H9 (cell line): ENCODE measurements around the gene DIS3L2. TPM values are rescaled to one million over a fixed set of nuclear protein-coding genes. Genes with fewer than 3 reads are reported as not detected.
A peak's percentile ranks its signal among the peaks of the same experiment; 100 is the strongest.

Experiments
- DNase-seq: peaks from one replicate; pipeline ENCODE4 v3.0.0-alpha.2; 2017
- H2AFZ ChIP-seq: one replicate; pipeline ENCODE4 v1.6.1; 2013; ENCODE audit warnings: mild to moderate bottlenecking, low read length, control low read depth, moderate library complexity
- H2AK5ac ChIP-seq: 2 replicates; pipeline ENCODE4 v1.6.1; 2013; ENCODE audit warnings: low read length, control low read depth, mixed read lengths; ENCODE audit not compliant: insufficient read length
- H2BK120ac ChIP-seq: one replicate; pipeline ENCODE4 v1.6.1; 2013; ENCODE audit warnings: low read depth, mild to moderate bottlenecking, low read length, control low read depth, inconsistent platforms; ENCODE audit not compliant: poor library complexity, severe bottlenecking
- H2BK12ac ChIP-seq: 2 replicates; pipeline ENCODE4 v1.6.1; 2013; ENCODE audit warnings: low read length, control low read depth, mixed read lengths, low read depth; ENCODE audit not compliant: insufficient read length
- H2BK15ac ChIP-seq: 2 replicates; pipeline ENCODE4 v1.6.1; 2013; ENCODE audit warnings: low read depth, low read length, control low read depth
- H2BK20ac ChIP-seq: one replicate; pipeline ENCODE4 v1.6.1; 2013; ENCODE audit warnings: low read depth, mild to moderate bottlenecking, low read length, control low read depth, inconsistent platforms; ENCODE audit not compliant: poor library complexity, severe bottlenecking
- H2BK5ac ChIP-seq: 2 replicates; pipeline ENCODE4 v1.6.1; 2013; ENCODE audit warnings: low read length, control low read depth, mixed read lengths; ENCODE audit not compliant: insufficient read length
- H3K14ac ChIP-seq: 2 replicates; pipeline ENCODE4 v1.6.1; 2013; ENCODE audit warnings: low read length, control low read depth; ENCODE audit not compliant: insufficient read depth
- H3K18ac ChIP-seq: 2 replicates; pipeline ENCODE4 v1.6.1; 2013; ENCODE audit warnings: low read depth, mild to moderate bottlenecking, mixed read lengths, low read length, control low read depth; ENCODE audit not compliant: insufficient read length
- H3K23ac ChIP-seq: 2 replicates; pipeline ENCODE4 v1.6.1; 2013; ENCODE audit warnings: low read length, control low read depth, mixed read lengths, low read depth; ENCODE audit not compliant: insufficient read length
- H3K23me2 ChIP-seq: 2 replicates; pipeline ENCODE4 v1.6.1; 2013; ENCODE audit warnings: low read depth, mild to moderate bottlenecking, mixed read lengths, low read length, control low read depth; ENCODE audit not compliant: insufficient read length, poor library complexity, severe bottlenecking
- H3K27ac ChIP-seq: 2 replicates; pipeline ENCODE4 v1.5.1; 2013; ENCODE audit warnings: low read length, control low read depth, mixed read lengths, low read depth; ENCODE audit not compliant: insufficient read length
- H3K27me3 ChIP-seq: 2 replicates; pipeline ENCODE4 v1.6.1; 2013; ENCODE audit warnings: low read length, control low read depth, inconsistent platforms; ENCODE audit not compliant: insufficient read depth
- H3K4ac ChIP-seq: 2 replicates; pipeline ENCODE4 v1.6.1; 2013; ENCODE audit warnings: low read depth, mild to moderate bottlenecking, control low read depth, inconsistent platforms, low read length, moderate library complexity
- H3K4me1 ChIP-seq: 2 replicates; pipeline ENCODE4 v1.6.1; 2013; ENCODE audit warnings: low read length, control low read depth, inconsistent platforms; ENCODE audit not compliant: insufficient read depth
- H3K4me2 ChIP-seq: 2 replicates; pipeline ENCODE4 v1.6.1; 2013; ENCODE audit warnings: low read length, control low read depth, mixed read lengths; ENCODE audit not compliant: insufficient read length, insufficient read depth
- H3K56ac ChIP-seq: 2 replicates; pipeline ENCODE4 v1.6.1; 2013; ENCODE audit warnings: low read depth, mild to moderate bottlenecking, mixed read lengths, low read length, control low read depth; ENCODE audit not compliant: insufficient read length
- H3K79me1 ChIP-seq: 2 replicates; pipeline ENCODE4 v1.6.1; 2013; ENCODE audit warnings: low read depth, mild to moderate bottlenecking, moderate library complexity, low read length, control low read depth, inconsistent platforms; ENCODE audit not compliant: insufficient read depth, poor library complexity, severe bottlenecking
- H3K79me2 ChIP-seq: 2 replicates; pipeline ENCODE4 v1.6.1; 2013; ENCODE audit warnings: low read length, control low read depth, inconsistent platforms; ENCODE audit not compliant: insufficient read depth
- H3K9ac ChIP-seq: 2 replicates; pipeline ENCODE4 v1.6.1; 2013; ENCODE audit warnings: low read length, control low read depth, mixed read lengths; ENCODE audit not compliant: insufficient read length; ENCODE audit errors: extremely low read depth
- H3K9me3 ChIP-seq: one replicate; pipeline ENCODE4 v1.6.1; 2013; ENCODE audit warnings: low read depth, low read length, inconsistent platforms; ENCODE audit not compliant: control insufficient read depth
- H3T11ph ChIP-seq: one replicate; pipeline ENCODE4 v1.6.1; 2013; ENCODE audit warnings: mild to moderate bottlenecking, low read length, control low read depth, inconsistent platforms
- H4K20me1 ChIP-seq: one replicate; pipeline ENCODE4 v1.6.1; 2013; ENCODE audit not compliant: control insufficient read depth, insufficient read length, insufficient read depth
- H4K5ac ChIP-seq: 2 replicates; pipeline ENCODE4 v1.6.1; 2013; ENCODE audit warnings: low read depth, mild to moderate bottlenecking, mixed read lengths, low read length, control low read depth; ENCODE audit not compliant: insufficient read length
- H4K8ac ChIP-seq: replicated peaks from 2 replicates; pipeline ENCODE4 v1.6.1; 2013; ENCODE audit warnings: low read length, control low read depth, mixed read lengths, low read depth; ENCODE audit not compliant: insufficient read length
- H4K91ac ChIP-seq: 2 replicates; pipeline ENCODE4 v1.6.1; 2013; ENCODE audit warnings: low read depth, mild to moderate bottlenecking, moderate library complexity, mixed read lengths, low read length, control low read depth; ENCODE audit not compliant: insufficient read length
- H3K27ac Mint-ChIP-seq, 3 experiments: 2 replicates in 2 of 3; 3 replicates in 1 of 3; pipeline ENCODE4 v1.8.0; 2020 to 2021; ENCODE audit warnings: mixed read lengths in 3 of 3, mild to moderate bottlenecking in 1 of 3, moderate library complexity in 1 of 3
- H3K27me3 Mint-ChIP-seq: 2 replicates; pipeline ENCODE4 v1.8.0; 2021; ENCODE audit warnings: low read depth, mild to moderate bottlenecking, moderate library complexity, mixed read lengths
- H3K36me3 Mint-ChIP-seq, 3 experiments: 2 replicates in 2 of 3; 3 replicates in 1 of 3; pipeline ENCODE4 v1.8.0; 2020 to 2021; ENCODE audit warnings: low read depth in 3 of 3, mixed read lengths in 3 of 3; ENCODE audit not compliant: insufficient read depth in 1 of 3
- H3K4me1 Mint-ChIP-seq, 2 experiments: 2 replicates each; pipeline ENCODE4 v1.8.0; 2020; ENCODE audit warnings: mixed read lengths in 2 of 2
- H3K4me3 Mint-ChIP-seq, 2 experiments: 2 replicates in 1 of 2; 3 replicates in 1 of 2; pipeline ENCODE4 v1.8.0; 2020 to 2021; ENCODE audit warnings: mild to moderate bottlenecking in 2 of 2, mixed read lengths in 2 of 2, moderate library complexity in 1 of 2
- H3K9me3 Mint-ChIP-seq, 2 experiments: 2 replicates in 1 of 2; 3 replicates in 1 of 2; pipeline ENCODE4 v1.8.0; 2020; ENCODE audit warnings: mild to moderate bottlenecking in 2 of 2, mixed read lengths in 2 of 2, moderate library complexity in 1 of 2
- CTCF ChIP-seq: fragments of 200-600 bp; sonication (generic); conservative IDR thresholded peaks from 3 replicates; pipeline ENCODE4 v1.8.0; 2021; ENCODE audit warnings: antibody characterized with exemption, mild to moderate bottlenecking
- WGBS: extraction: QIAGEN DNeasy Blood & Tissue Kit; methylation state at CpG from one replicate; pipeline ENCODE4 v1.1.7; 2013; ENCODE audit warnings: missing lambda C conversion rate, low lambda C conversion rate, mixed read lengths; ENCODE audit not compliant: insufficient read length; ENCODE audit errors: extremely low coverage; 5-methylcytosine and 5-hydroxymethylcytosine counted together
- total RNA-seq: library from RNA; stranded (reverse); gene quantifications from 2 replicates; pipeline ENCODE4 v1.2.1, GENCODE V29; 2021

The DIS3L2 gene
- total RNA-seq, 1 experiment from 2014 or later = 28.1 TPM

GRCh38 chr2:232322560-232323327 lies 361.2 kb downstream of the DIS3L2 start:
- Histone ChIP-seq H4K5ac (no peak overlapping the region), H3K79me1 (no peaks in the 10 kb centered on the region), H3K4me2 (no peak overlapping the region), H3K9ac (no peak overlapping the region), H3T11ph (no peak overlapping the region), H3K23me2 (no peaks in the 10 kb centered on the region), H3K18ac (no peak overlapping the region), H3K23ac (no peak overlapping the region), H2BK120ac (no peak overlapping the region), H3K27ac (no peak overlapping the region), H2BK12ac (no peak overlapping the region), H3K4ac (no peak overlapping the region), H3K9me3 (no peaks in the 10 kb centered on the region), H2BK15ac (no peak overlapping the region), H2BK5ac (no peak overlapping the region), H4K8ac (no peak overlapping the region), H3K79me2 (no peaks in the 10 kb centered on the region), H3K27me3 (no peaks in the 10 kb centered on the region), H3K14ac (no peak overlapping the region), H2AFZ (no peak overlapping the region), H2BK20ac (no peak overlapping the region), H2AK5ac (no peak overlapping the region), H4K20me1 (no peaks in the 10 kb centered on the region), H3K4me1 (no peaks in the 10 kb centered on the region), H3K56ac (no peak overlapping the region), H4K91ac (no peak overlapping the region)
- H3K27me3 Mint-ChIP-seq = no peaks in the 10 kb centered on the region
- DNase-seq = no peak
- no peak for TF ChIP-seq CTCF
- no peak overlapping the region; a peak in 1 of 5 replicates for H3K4me3 Mint-ChIP-seq
- WGBS = no CpG with 5 or more reads among the region's 18 CpGs
- peak overlapping the region in 2 of 3 experiments; percentile 7 to 8; a peak in 5 of 7 replicates for H3K27ac Mint-ChIP-seq
- H3K9me3 Mint-ChIP-seq = no peaks in the 10 kb centered on the region; a peak in 1 of 5 replicates
- H3K36me3 Mint-ChIP-seq = no peaks in the 10 kb centered on the region
- H3K4me1 Mint-ChIP-seq = peaks cover 5 to 24% of the 10 kb centered on the region in 2 experiments; a peak in 3 of 4 replicates
